Measurements from ENCODE around the gene FIBCD1. TPM values are rescaled to one million over a fixed set of nuclear protein-coding genes. Genes with fewer than 3 reads are reported as not detected.

FIBCD1 gene
- total and polyA plus RNA-seq, 2 of the 8 experiments (the other 6 are each of a cell fraction or from before 2014, with no cell fraction given), result 6.1 to 8.8 TPM

DNA sequence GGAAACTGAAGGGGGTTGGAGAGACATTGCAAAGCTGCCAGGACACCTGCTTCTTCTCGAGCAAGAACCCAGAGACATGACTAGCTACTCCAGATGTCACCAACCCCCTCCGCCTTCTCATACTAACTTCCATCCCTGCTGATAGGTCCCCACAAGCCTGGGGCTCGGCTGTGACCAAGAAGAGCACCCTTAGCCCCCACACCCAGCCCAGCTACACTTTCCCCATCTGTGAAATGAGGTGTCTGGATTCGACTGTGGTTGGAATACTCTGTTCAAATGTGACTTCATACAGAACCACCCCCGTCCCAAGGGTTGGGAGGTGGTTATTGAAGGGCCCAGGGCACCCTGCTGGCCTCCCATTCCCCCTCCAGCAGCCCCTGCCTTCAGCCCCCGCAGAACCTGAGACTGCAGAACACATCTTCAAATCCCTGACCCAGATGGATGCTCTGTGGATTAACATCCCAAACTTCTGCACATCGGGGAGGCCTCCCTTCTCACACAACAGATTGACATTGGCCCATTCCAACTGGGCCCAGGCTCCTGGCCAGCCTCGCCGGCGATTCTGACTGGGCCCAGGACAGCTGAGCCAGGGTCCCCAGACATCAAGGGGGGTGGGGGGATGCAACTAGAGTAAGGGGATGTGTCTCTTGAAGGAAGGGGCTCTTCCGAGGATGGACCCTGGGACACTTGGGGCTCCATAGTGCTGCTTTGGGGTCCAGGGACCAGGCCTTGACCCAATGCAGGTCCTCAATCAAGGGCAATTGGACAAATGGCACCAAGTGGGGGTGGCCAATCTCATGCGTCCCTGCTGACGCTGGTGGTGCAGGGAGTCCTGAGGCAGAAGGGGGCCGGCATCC, 21.7 kb upstream of the FIBCD1 start:
- no peak for DNase-seq (ENCODE audit: low read depth in 1 of 2, low spot score in 2 of 2)
- H2BK120ac ChIP-seq (replicated peaks; ENCODE audit: low read depth, low read length), result no peak overlapping the region
- H2AFZ ChIP-seq (ENCODE audit: low read length), result no peak overlapping the region
- peaks cover 6% of the 10 kb centered on the region; the same call in 1 of the 2 replicates for H3K23me2 ChIP-seq (ENCODE audit: low read depth, low read length)
- no peak overlapping the region for H4K8ac ChIP-seq (ENCODE audit: extremely low read depth, insufficient read depth, low read length)
- H3K14ac ChIP-seq (ENCODE audit: insufficient read length), result no peak overlapping the region
- no peak overlapping the region for H2BK12ac ChIP-seq (ENCODE audit: low read depth, low read length)
- no peaks in the 10 kb centered on the region for H3K36me3 ChIP-seq (ENCODE audit: control insufficient read depth in 2 of 4, insufficient read depth in 4 of 4, low read length in 3 of 4)
- H3K23ac ChIP-seq (ENCODE audit: insufficient read length), result no peak overlapping the region
- H3K9ac ChIP-seq (replicated peaks in 1 of 4; ENCODE audit: extremely low read depth in 1 of 4, low read depth in 3 of 4, low read length in 3 of 4), result peak overlapping the region in 1 of 4 experiments; percentile 5; a peak in 1 of 7 replicates
- H4K20me1 ChIP-seq (replicated peaks in 1 of 2; ENCODE audit: control insufficient read depth in 1 of 2, insufficient read depth in 2 of 2, low read length in 2 of 2), result no peaks in the 10 kb centered on the region
- H2BK5ac ChIP-seq (ENCODE audit: low read depth, low read length), result no peak overlapping the region
- no peak overlapping the region for H4K5ac ChIP-seq (ENCODE audit: insufficient read length, low read depth, low read length)
- no peak overlapping the region for H4K91ac ChIP-seq (replicated peaks; ENCODE audit: insufficient read length, low read length)
- H2BK15ac ChIP-seq (ENCODE audit: low read length), result no peak overlapping the region
- no peak overlapping the region for H3K18ac ChIP-seq (ENCODE audit: extremely low read depth, low read length)
- H3K9me3 ChIP-seq (ENCODE audit: insufficient read depth in 2 of 2, low read depth in 1 of 2, low read length in 1 of 2), result peaks cover 0 to 4% of the 10 kb centered on the region in 2 experiments; a peak in 1 of 4 replicates
- 86% methylated on average over 14 of the region's 14 CpGs; no CpG with 5 or more reads in 1 of the 2 experiments for WGBS, 2 experiments (ENCODE audit: extremely low coverage in 1 of 2, insufficient coverage in 1 of 2, insufficient read length in 1 of 2, insufficient replicate concordance in 2 of 2, low coverage in 1 of 2, low lambda C conversion rate in 2 of 2, missing lambda C conversion rate in 1 of 2)
- no peaks in the 10 kb centered on the region for H3K4me1 ChIP-seq (replicated peaks in 1 of 4; ENCODE audit: control insufficient read depth in 3 of 4, insufficient read depth in 4 of 4, low read length in 3 of 4)
- H3K4me2 ChIP-seq (ENCODE audit: insufficient read depth in 1 of 2, low read depth in 2 of 2, low read length in 2 of 2), result no peak overlapping the region
- ChIA-PET CTCF (ENCODE audit: partially characterized antibody) (interaction anchor here (1.0 kb wide), 2 partner anchors 11 to 20 kb away, joined by 3 read pairs; no protein-coding TSS in a partner anchor), POLR2A (ENCODE audit: partially characterized antibody) (no interaction called here)
- no peak overlapping the region for H2BK20ac ChIP-seq (ENCODE audit: low read length)
- no peaks in the 10 kb centered on the region for H3K79me1 ChIP-seq (ENCODE audit: low read depth, low read length)
- H2AK5ac ChIP-seq (ENCODE audit: low read depth, low read length), result no peak overlapping the region
- no peak overlapping the region for H3K56ac ChIP-seq (replicated peaks; ENCODE audit: insufficient read length, low read depth, low read length)
- no peak overlapping the region for H3K4ac ChIP-seq (replicated peaks; ENCODE audit: insufficient read length, low read depth, low read length)
- no peaks in the 10 kb centered on the region for H3K79me2 ChIP-seq (ENCODE audit: control insufficient read depth in 1 of 2, insufficient read depth in 2 of 2, low read length in 2 of 2)
- H3K27me3 ChIP-seq (replicated peaks in 1 of 4; ENCODE audit: control insufficient read depth in 3 of 4, extremely low read depth in 1 of 4, insufficient read depth in 3 of 4, low read length in 3 of 4), result no peaks in the 10 kb centered on the region
- no peak for FAIRE-seq
- no peak overlapping the region for H3K4me3 ChIP-seq (ENCODE audit: extremely low read depth in 1 of 4, insufficient read depth in 2 of 4, low read depth in 3 of 4, low read length in 4 of 4)
- no peak overlapping the region for H3K27ac ChIP-seq (ENCODE audit: low read depth, low read length)
- TF ChIP-seq RNF2 (IDR thresholded peaks at IDR 0.05; ENCODE audit: borderline replicate concordance, low read depth, low read length, missing control alignments, poor library complexity, severe bottlenecking) (no peak), POLR2AphosphoS5 (IDR thresholded peaks at IDR 0.05; ENCODE audit: low read depth, low read length) (no peak), ZNF274 (IDR thresholded peaks at IDR 0.05; ENCODE audit: borderline replicate concordance, extremely low read depth, low read length) (no peak), TBP (IDR thresholded peaks at IDR 0.05; ENCODE audit: low read depth, low read length) (no peak), BCL11A (IDR thresholded peaks at IDR 0.05; ENCODE audit: low read depth in 2 of 2, low read length in 2 of 2) (no peak), MAFK (IDR thresholded peaks at IDR 0.05; ENCODE audit: low read depth, low read length) (no peak), SIX5 (IDR thresholded peaks at IDR 0.05; ENCODE audit: low read depth, low read length) (no peak), JUND (IDR thresholded peaks at IDR 0.05; ENCODE audit: low read length) (no peak), KDM4A (IDR thresholded peaks at IDR 0.05; ENCODE audit: low read depth, low read length, severe bottlenecking) (no peak), RXRA (IDR thresholded peaks at IDR 0.05; ENCODE audit: insufficient read depth, low read depth, low read length) (no peak), KDM1A (IDR thresholded peaks at IDR 0.05; ENCODE audit: borderline replicate concordance, low read length) (no peak), BACH1 (IDR thresholded peaks at IDR 0.05; ENCODE audit: low read length) (no peak), SIRT6 (IDR thresholded peaks at IDR 0.05; ENCODE audit: low read length) (no peak)
